T47D (cell line): ENCODE results near the gene STRIP1.
A peak's percentile ranks its signal among the peaks of the same experiment; 100 is the strongest.

ENCODE experiments used
- DNase-seq, 2 experiments: peaks; one replicate each; pipeline versions ENCODE4 v3.0.0 to v3.0.0-alpha.2; 2011 to 2012; ENCODE audit warnings: low read depth in 1 of 2, low spot score in 1 of 2
- JUND ChIP-seq: IDR thresholded peaks from 2 replicates; pipeline ENCODE4 v1.6.1; 2012; ENCODE audit warnings: low read depth
- in situ Hi-C: cut with HindIII; loops from 2 replicates; pipeline ENCODE4 v1.10.0; 2016; ENCODE audit warnings: low sequenced_read_pairs, low pct_unique_long_range_greater_than_20kb

The STRIP1 gene

GRCh38 chr1:110048923-110049601 lies 14.6 kb downstream of the STRIP1 start:
- in situ Hi-C loops: no loop called here
- no peak for DNase-seq
- TF ChIP-seq JUND: no peak

- DNase-seq: no peak
- in situ Hi-C loops: no loop called here
- no peak for TF ChIP-seq JUND
Observed at GRCh38 chr1:110049801-110050601, 15.6 kb downstream of the STRIP1 start.

DNA sequence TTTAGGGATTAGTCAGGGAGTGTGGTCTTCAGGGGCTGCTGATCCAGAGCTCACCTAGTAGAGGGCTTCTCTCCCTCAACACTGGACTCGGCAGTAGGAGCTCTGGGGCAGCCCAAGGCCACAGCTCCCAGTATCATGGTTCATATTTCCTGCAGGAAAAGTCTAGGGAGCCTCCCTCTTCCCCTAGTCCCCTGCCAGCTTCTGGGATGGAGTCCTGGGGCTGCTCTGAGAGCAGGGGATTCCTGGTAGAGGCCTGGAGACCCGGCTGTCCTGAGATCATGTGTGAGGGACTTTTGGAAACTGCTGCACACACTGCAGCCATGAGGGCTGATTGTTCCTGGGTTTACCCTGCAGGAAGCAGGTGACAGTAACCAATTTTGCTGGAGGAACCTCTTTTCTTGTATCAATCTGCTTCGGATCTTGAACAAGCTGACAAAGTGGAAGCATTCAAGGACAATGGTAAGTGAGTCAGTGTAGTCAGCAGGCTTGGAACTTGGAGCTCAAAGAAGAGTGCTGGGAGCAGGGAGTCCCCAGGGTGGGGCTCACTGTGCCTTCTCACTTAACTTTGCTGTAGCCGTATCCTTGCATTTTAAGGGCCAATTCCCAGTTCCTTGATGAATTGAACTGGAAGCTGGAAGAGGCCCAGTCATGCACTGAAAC lies 16.3 kb downstream of the STRIP1 start:
- no peak for DNase-seq
- no peak for TF ChIP-seq JUND
- in situ Hi-C loops: no loop called here

GRCh38 chr1:110051262-110051648 lies 16.8 kb downstream of the STRIP1 start:
- no peak for TF ChIP-seq JUND
- in situ Hi-C loops: no loop called here
- no peak for DNase-seq

GRCh38 chr1:110053552-110054428 lies 19.4 kb downstream of the STRIP1 start:
- in situ Hi-C loops: no loop called here
- no peak for TF ChIP-seq JUND
- DNase-seq: peak in 1 of 2 experiments; percentile 48

DNA sequence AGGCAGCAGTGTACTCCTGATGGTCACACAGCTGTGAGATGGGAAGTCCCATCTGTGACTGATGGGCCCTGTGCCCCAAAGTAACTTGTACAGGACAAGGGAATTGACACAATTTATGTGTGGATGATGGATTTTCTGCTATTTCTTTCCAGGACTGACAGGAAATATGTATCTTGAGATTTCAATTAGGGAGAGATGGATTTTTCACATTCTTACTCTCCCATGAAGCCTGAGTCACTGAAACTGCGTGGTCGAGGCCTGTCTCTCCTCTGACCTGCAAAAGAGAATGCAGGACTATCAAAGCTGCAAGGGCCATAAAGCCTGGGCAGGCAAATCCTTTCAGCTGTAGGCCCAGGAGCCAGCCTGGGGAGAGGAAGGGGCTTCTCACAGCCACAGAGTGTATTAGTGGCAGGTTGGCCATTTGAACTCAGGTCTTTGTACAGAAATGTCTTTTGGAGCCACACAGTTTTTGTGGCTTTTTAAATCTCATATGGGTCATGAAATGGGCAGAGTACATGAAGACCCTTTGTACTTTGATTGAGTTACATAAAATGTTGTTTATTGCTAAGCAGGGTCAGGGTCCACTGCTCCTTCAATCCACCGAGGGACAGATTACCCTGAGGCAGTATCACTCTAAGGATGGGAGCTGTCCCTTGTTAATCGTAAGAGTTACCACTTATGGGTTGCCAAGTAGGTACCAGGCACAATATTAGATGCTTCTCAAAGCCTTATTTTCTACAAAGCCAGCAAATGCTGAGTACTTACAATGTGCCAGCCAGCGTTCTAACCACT lies 21.3 kb downstream of the STRIP1 start:
- TF ChIP-seq JUND: no peak
- DNase-seq: no peak
- in situ Hi-C loops: no loop called here

DNA sequence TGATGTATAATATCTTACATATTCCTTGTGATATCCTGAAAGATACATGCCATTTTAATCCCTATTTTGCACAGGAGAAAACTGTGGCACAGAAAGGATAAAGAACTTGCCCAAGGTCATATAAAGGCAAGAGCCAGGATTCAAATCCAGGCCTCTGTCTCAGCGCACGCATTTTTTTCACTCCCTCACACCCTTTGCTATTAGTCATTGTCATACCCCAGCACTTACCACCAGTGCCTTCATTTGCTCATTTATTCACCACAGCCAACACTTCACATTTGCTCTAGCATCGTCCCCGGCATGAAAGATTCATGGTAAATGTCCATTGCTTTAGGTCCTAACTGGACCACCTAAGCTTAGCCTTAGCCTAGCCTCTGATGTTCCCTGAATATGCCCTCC lies 21.9 kb downstream of the STRIP1 start:
- no peak for TF ChIP-seq JUND
- in situ Hi-C loops: no loop called here
- no peak for DNase-seq

- no peak for TF ChIP-seq JUND
- in situ Hi-C loops: no loop called here
- DNase-seq: no peak
Observed at GRCh38 chr1:110056776-110057175, 22.4 kb downstream of the STRIP1 start.

DNA sequence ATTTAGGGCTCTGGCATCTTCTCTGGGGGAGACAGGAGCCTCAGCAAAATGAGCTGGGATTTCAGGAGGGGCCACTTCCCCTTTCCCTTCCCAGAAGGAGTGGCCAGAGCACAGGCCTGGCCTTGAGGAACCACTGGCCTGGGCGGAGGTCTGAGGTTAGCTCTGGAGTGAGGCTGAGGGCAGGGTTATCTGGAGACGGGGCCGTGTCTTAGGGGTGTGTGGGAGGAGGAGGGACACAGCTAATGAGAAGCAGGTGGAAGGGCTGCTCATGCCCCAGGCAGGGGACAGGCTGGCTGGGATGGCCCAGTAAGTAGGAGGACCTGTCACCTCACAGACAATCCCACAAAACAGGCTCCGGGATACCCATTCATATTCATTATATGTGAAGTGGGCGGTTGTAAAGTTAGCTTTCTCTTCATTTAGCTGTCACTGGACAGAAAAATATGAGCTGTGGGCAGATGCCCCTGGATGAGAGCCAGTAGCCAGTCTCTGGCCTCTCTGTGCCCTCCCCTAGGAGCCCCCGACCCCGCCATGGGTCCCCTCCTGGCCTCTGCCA lies 23.6 kb downstream of the STRIP1 start:
- no peak for TF ChIP-seq JUND
- DNase-seq: no peak
- in situ Hi-C loops: no loop called here

DNA sequence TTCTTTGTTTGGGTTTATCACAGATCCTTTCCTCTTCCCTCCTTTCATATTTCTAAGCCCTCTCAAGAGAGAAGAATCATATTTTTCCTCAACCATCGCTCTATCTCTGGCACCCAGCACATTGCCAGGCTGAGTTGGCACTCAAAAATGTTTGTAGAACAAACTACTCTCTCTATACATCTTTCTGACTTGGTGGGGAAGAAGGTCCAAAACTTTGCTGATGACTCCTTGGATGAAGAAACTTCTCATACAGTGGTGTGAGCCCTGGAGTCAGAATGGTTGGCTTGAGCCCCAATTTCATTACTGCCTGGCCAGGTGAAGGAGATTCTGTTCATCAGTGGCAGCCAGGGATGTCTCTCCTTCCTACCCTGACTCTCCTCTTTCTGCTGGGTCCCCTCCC lies 24.2 kb downstream of the STRIP1 start:
- in situ Hi-C loops: no loop called here
- no peak for DNase-seq
- TF ChIP-seq JUND: no peak

DNA sequence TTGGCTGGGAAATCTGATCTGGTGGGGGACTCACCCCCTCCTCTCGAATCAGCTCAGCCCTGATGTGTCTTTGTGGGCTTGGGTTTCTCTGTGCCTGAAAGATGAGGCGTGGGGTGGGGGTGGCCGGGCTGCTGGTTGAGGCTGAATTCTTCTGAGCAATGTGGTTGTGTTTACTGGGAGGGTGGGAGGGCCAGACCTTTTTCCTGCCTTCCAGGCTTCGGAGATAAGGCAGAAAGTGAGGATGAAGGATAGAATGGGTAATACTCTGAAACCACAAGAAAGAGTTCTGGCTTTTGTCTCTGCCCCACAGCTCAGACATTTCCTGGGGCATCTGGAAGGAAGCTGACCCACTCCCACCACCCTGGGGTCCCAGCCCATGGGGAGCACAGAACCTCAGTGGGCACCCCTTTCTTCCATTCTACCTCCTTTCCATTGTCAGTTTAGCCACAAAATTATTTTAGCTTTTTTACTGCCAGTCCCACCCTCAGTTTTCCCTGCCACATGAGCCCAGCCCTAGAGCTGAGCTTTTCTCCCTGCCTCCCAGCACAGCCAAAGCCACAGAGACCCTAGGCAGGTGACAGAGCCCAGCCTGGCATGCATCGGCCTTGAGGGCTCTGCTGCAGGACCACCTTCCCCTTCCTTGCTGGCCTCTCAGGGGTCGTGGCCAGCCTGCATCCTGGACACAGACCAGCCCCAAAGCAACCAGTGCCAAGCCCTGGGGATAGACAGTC lies 24.9 kb downstream of the STRIP1 start:
- no peak for TF ChIP-seq JUND
- no peak for DNase-seq
- in situ Hi-C loops: no loop called here
